Stimulated activated naive CD4-positive, alpha-beta T cell treated with Interleukin-2 at 50 U/mL for 16 hours (primary cell): ENCODE results near the gene SAT2.

ENCODE experiments used
- DNase-seq: peaks from one replicate; lab custom pipeline; 2025; lab: John Stamatoyannopoulos, UW

The SAT2 gene

GRCh38 chr17:7591596-7591995, 36.0 kb downstream of the SAT2 start:
- no peak for DNase-seq

GRCh38 chr17:7590743-7591142, 36.9 kb downstream of the SAT2 start:
- DNase-seq: no peak

GRCh38 chr17:7589891-7590691, 37.5 kb downstream of the SAT2 start, which contains the start of gene SOX15:
TSS of gene SOX15 (minus strand) at chr17:7590094. CDS start at chr17:7589676, 418 bp downstream.
- no peak for DNase-seq

GRCh38 chr17:7589204-7589868, 38.3 kb downstream of the SAT2 start:
- DNase-seq: peak; percentile 38

GRCh38 chr17:7588553-7589203, 38.9 kb downstream of the SAT2 start:
- DNase-seq: no peak

- no peak for DNase-seq
Measured at GRCh38 chr17:7587420-7588151, 40.0 kb downstream of the SAT2 start.

GRCh38 chr17:7586673-7587419, 40.8 kb downstream of the SAT2 start:
- DNase-seq: no peak

GRCh38 chr17:7583253-7584109, 44.1 kb downstream of the SAT2 start, which contains the start of gene MPDU1:
TSS of gene MPDU1 (plus strand) at chr17:7583852. CDS start at chr17:7583863, 11 bp downstream.
- peak; percentile 94 for DNase-seq

GRCh38 chr17:7582396-7583252, 45.0 kb downstream of the SAT2 start:
- DNase-seq: no peak

GRCh38 chr17:7580604-7581575, 46.7 kb downstream of the SAT2 start:
- no peak for DNase-seq

GRCh38 chr17:7579834-7580603, 47.6 kb downstream of the SAT2 start:
- DNase-seq: no peak

- DNase-seq: peak; percentile 77
Measured at GRCh38 chr17:7579001-7579833, 48.4 kb downstream of the SAT2 start, which contains the start of gene CD68. TSS of gene CD68 (plus strand) at chr17:7579638. CDS start at chr17:7579678, 40 bp downstream.

GRCh38 chr17:7577327-7578199, 50.1 kb downstream of the SAT2 start:
- DNase-seq: no peak

- no peak for DNase-seq
Measured at GRCh38 chr17:7576432-7576937, 51.1 kb downstream of the SAT2 start.
